GM19238 (cell line): ENCODE results near the gene AFG1L.

Experiments
- DNase-seq: peaks from one replicate; pipeline ENCODE4 v3.0.0; 2011; ENCODE audit warnings: low spot score; ENCODE audit not compliant: insufficient read length

AFG1L gene

GRCh38 chr6:108568551-108569305 lies 273.9 kb downstream of the AFG1L start:
- no peak for DNase-seq

DNA sequence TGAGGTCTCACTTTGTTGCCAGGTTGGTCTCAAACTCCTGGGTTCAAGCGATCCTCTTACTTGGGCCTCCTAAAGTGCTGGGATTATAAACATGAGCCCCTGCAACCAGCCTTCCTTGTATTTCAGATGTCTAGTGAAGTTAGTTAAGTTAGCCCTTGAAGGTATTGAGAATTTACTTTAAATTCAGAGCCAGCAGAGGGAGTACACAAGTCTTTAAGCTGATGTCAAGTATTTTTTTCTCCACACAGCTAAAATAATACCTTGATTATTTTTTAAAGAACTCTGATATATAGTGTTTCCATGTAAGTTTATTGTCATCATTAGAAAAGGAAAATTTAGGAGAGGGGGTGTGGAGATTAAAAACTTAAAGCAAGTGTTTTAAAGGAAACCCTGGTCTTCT lies 275.7 kb downstream of the AFG1L start:
- no peak for DNase-seq

DNA sequence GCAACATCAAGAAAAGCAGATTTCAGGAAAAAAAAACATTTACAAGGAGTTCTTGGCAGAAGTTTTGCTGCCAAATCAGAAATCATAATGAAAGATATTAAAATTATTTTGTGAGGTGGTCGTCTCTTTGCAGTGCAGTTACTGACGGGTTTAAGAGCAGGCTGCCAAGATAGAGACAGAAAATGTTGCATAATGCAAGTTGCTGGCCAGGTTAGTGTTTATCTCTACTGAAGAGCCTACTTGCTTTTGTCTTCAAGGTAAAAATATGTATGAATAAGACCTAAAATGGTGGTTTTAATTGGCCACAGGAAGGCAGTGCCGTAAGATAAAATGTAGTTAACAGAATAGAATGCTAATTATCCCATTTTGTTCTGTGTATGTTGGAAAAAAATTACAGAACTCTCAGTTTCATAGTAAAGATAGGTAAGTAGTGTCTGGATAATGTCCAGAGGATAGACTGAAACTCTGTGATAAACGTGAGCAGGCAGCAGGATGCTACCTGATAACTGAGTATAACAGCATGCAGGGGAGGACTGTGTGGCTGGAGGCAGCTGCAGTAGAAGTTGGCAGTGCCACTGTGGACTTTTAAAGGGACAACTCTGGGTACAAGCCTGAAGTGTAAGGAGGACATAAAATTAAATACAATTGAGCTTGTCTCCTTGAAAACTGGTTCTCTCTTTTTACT lies 279.7 kb downstream of the AFG1L start:
- no peak for DNase-seq
